Panc1 (cell line): ENCODE results near the gene CUL1.

ENCODE experiments used
- CTCF ChIP-seq: fragments of 450-650 bp; IDR thresholded peaks from 2 replicates; pipeline ENCODE4 v1.5.1; 2017; ENCODE audit warnings: mild to moderate bottlenecking
- POLR2AphosphoS5 ChIP-seq: IDR thresholded peaks from 2 replicates; pipeline ENCODE4 v1.6.1; 2012; ENCODE audit warnings: mild to moderate bottlenecking, low read depth, low read length, moderate library complexity
- SIN3A ChIP-seq: IDR thresholded peaks from 2 replicates; pipeline ENCODE4 v1.6.1; 2012; ENCODE audit warnings: low read depth, mild to moderate bottlenecking, low read length, moderate library complexity, borderline replicate concordance; ENCODE audit not compliant: insufficient read depth
- TCF7L2 ChIP-seq: IDR thresholded peaks from 2 replicates; pipeline ENCODE4 v1.6.1; 2011; ENCODE audit warnings: mild to moderate bottlenecking, low read depth, low read length, inconsistent platforms
- TF ChIP-seq, protein P1 (sequence below), 2 experiments: IDR thresholded peaks; 2 replicates each; pipeline ENCODE4 v1.6.1; 2011 to 2012; ENCODE audit warnings: low read depth in 2 of 2, control low read depth in 1 of 2, low read length in 1 of 2, mild to moderate bottlenecking in 1 of 2, moderate library complexity in 1 of 2; ENCODE audit not compliant: insufficient read depth in 1 of 2

DNA sequence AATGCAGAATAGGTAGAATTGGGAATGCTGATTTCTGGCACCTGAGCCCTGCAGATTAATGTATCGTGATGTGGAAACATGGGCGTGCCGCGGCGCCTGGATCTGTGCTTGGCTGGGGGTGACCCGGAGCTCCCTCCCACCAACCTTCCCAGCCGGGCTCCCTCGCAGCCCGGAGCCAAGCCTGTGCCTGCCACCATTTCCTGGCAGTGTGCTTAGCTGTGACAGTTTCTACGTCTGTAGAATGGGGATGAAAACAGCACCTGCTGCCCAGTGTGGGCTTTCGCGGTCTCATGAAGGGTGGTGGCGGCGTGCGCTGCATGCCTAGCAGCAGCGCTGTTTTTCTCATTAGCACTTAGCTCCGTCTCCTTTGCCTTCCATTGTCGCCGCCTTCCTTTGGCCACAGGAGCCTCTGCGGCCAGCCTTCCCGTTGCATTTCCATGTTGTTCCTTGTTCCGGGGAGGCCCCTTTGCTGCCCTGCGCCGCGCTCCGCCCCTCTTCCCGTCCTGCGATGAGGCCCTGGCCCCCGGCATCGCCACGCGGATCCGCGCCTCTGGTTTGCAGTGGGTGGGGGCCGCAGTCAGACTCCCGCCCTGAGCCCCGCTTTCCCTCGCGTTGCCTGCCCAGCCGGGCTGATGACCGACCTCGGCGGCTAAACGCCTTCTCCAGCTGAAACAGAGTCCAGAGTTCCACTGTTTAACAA lies 84.2 kb downstream of the CUL1 start:
- TF ChIP-seq POLR2AphosphoS5 = no peak
- TF ChIP-seq, protein P1, sequence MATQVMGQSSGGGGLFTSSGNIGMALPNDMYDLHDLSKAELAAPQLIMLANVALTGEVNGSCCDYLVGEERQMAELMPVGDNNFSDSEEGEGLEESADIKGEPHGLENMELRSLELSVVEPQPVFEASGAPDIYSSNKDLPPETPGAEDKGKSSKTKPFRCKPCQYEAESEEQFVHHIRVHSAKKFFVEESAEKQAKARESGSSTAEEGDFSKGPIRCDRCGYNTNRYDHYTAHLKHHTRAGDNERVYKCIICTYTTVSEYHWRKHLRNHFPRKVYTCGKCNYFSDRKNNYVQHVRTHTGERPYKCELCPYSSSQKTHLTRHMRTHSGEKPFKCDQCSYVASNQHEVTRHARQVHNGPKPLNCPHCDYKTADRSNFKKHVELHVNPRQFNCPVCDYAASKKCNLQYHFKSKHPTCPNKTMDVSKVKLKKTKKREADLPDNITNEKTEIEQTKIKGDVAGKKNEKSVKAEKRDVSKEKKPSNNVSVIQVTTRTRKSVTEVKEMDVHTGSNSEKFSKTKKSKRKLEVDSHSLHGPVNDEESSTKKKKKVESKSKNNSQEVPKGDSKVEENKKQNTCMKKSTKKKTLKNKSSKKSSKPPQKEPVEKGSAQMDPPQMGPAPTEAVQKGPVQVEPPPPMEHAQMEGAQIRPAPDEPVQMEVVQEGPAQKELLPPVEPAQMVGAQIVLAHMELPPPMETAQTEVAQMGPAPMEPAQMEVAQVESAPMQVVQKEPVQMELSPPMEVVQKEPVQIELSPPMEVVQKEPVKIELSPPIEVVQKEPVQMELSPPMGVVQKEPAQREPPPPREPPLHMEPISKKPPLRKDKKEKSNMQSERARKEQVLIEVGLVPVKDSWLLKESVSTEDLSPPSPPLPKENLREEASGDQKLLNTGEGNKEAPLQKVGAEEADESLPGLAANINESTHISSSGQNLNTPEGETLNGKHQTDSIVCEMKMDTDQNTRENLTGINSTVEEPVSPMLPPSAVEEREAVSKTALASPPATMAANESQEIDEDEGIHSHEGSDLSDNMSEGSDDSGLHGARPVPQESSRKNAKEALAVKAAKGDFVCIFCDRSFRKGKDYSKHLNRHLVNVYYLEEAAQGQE (IDR thresholded peaks at IDR 0.05; ENCODE audit: insufficient read depth in 1 of 2, low read depth in 2 of 2, low read length in 1 of 2) = no peak
- TF ChIP-seq CTCF = no peak
- TF ChIP-seq TCF7L2 = no peak
- no peak for TF ChIP-seq SIN3A
